K562 (cell line): ENCODE measurements around the gene LPIN1. TPM values are rescaled to one million over a fixed set of nuclear protein-coding genes. Genes with fewer than 3 reads are reported as not detected.

Experiments used
- ARNT ChIP-seq, 2 experiments: fragments of 450-650 bp; IDR thresholded peaks; 2 replicates each; pipeline ENCODE4 v1.6.1; 2016; ENCODE audit warnings: mild to moderate bottlenecking in 1 of 2
- BRD4 ChIP-seq: fragments of 200-600 bp; sonication (generic); IDR thresholded peaks from 2 replicates; pipeline ENCODE4 v1.6.1; 2017; ENCODE audit warnings: inconsistent platforms
- EGR1 ChIP-seq: fragments of 450-650 bp; conservative IDR thresholded peaks from 2 replicates; pipeline ENCODE4 v1.6.1; 2017; ENCODE audit warnings: mild to moderate bottlenecking
- ELF2 ChIP-seq: fragments of 250-450 bp; sonication (Bioruptor Pico); IDR thresholded peaks from 2 replicates; pipeline ENCODE4 v1.5.0; 2021; ENCODE audit warnings: mild to moderate bottlenecking
- GABPA ChIP-seq: fragments of 200-800 bp; sonication (Bioruptor generic); conservative IDR thresholded peaks from 2 replicates; pipeline ENCODE4 v1.6.1; 2016; ENCODE audit warnings: low read depth, missing genetic modification characterization, missing compliant biosample characterization
- GABPB1 ChIP-seq: sonication (generic); formaldehyde crosslinking; IDR thresholded peaks from 2 replicates; pipeline ENCODE4 v1.8.0; 2022; ENCODE audit warnings: mild to moderate bottlenecking, missing genetic modification reagents
- GABPB2 ChIP-seq: fragments of 250-450 bp; sonication (Bioruptor Pico); conservative IDR thresholded peaks from 2 replicates; pipeline ENCODE4 v1.5.1; 2021; ENCODE audit warnings: mild to moderate bottlenecking
- NRF1 ChIP-seq, 2 experiments: fragments of 450-650 bp; IDR thresholded peaks in 1 of 2; conservative IDR thresholded peaks in 1 of 2; 2 replicates each; pipeline ENCODE4 v1.6.1; 2014; ENCODE audit warnings: mild to moderate bottlenecking in 2 of 2
- PCBP1 ChIP-seq: fragments of 200-400 bp; formaldehyde crosslinking; IDR thresholded peaks from 2 replicates; pipeline ENCODE4 v1.6.1; 2018; ENCODE audit warnings: mild to moderate bottlenecking, low read depth, low read length; ENCODE audit not compliant: poor library complexity, severe bottlenecking
- SIN3A ChIP-seq, 2 experiments: fragments of 150-350 bp in 1 of 2; IDR thresholded peaks; 2 replicates each; pipeline ENCODE4 v1.6.1; 2011 to 2016; ENCODE audit warnings: borderline replicate concordance in 2 of 2, low read depth in 2 of 2, low read length in 2 of 2, mild to moderate bottlenecking in 2 of 2, moderate library complexity in 2 of 2; ENCODE audit not compliant: control insufficient read depth in 1 of 2
- SMAD3 ChIP-seq: fragments of 450-650 bp; formaldehyde crosslinking; conservative IDR thresholded peaks from 2 replicates; pipeline ENCODE4 v1.4.0; 2020; ENCODE audit warnings: mild to moderate bottlenecking
- TAF15 ChIP-seq: fragments of 200-400 bp; formaldehyde crosslinking; IDR thresholded peaks from 2 replicates; pipeline ENCODE4 v1.6.1; 2017; ENCODE audit warnings: mild to moderate bottlenecking, low read depth, low read length, moderate library complexity
- TAF7 ChIP-seq: fragments of 450-650 bp; IDR thresholded peaks from 2 replicates; pipeline ENCODE4 v1.6.1; 2016; ENCODE audit warnings: missing genetic modification characterization, missing compliant biosample characterization
- TAF9B ChIP-seq: fragments of 450-650 bp; IDR thresholded peaks from 2 replicates; pipeline ENCODE4 v1.6.1; 2018; ENCODE audit warnings: mild to moderate bottlenecking; ENCODE audit not compliant: partially characterized antibody
- TRIM24 ChIP-seq, 2 experiments: fragments of 450-650 bp; IDR thresholded peaks; 2 replicates each; pipeline ENCODE4 v1.6.1; 2016
- ZNF133 ChIP-seq: fragments of 250-450 bp; sonication (Bioruptor Pico); IDR thresholded peaks from 2 replicates; pipeline ENCODE4 v1.4.0; 2020; ENCODE audit warnings: mild to moderate bottlenecking
- ZNF277 ChIP-seq: fragments of 250-450 bp; sonication (Bioruptor Pico); IDR thresholded peaks from 2 replicates; pipeline ENCODE4 v1.8.0; 2022; ENCODE audit warnings: inconsistent platforms, mild to moderate bottlenecking, moderate library complexity, borderline replicate concordance
- ZNF583 ChIP-seq: fragments of 250-450 bp; sonication (Bioruptor Pico); IDR thresholded peaks from 2 replicates; pipeline ENCODE4 v1.4.0; 2020
- ZNF830 ChIP-seq: fragments of 250-450 bp; sonication (Bioruptor Pico); IDR thresholded peaks from 2 replicates; pipeline ENCODE4 v1.5.0; 2021; ENCODE audit warnings: mild to moderate bottlenecking
- polyA plus RNA-seq, 8 experiments: library from polyadenylated mRNA; depleted of rRNA in 4 of 8; stranded (reverse) in 5 of 8; unstranded in 3 of 8; fragments of >200 nt; fragmentation: Nextera tagmentation in 2 of 8; fragmentation: Illumina TruSeq in 1 of 8; extraction: Ambion mirVana in 2 of 8; extraction: Trizol in 1 of 8; gene quantifications; 2 replicates each; pipeline versions ENCODE4 v1.2.1 to v1.2.3, GENCODE V29; 2011 to 2014; ENCODE audit warnings: inconsistent platforms in 1 of 8, missing spikeins in 1 of 8
- total RNA-seq, 7 experiments: library from RNA; depleted of rRNA in 6 of 7; stranded (reverse); fragments of >200 nt in 6 of 7; fragmentation: Illumina TruSeq in 2 of 7; extraction: Trizol in 2 of 7; gene quantifications; 2 replicates each; pipeline versions ENCODE4 v1.2.1 to v1.2.3, GENCODE V29; 2011 to 2021; ENCODE audit warnings: low replicate concordance in 1 of 7
- TF ChIP-seq, protein P1 (sequence below): sonication (generic); formaldehyde crosslinking; IDR thresholded peaks from 2 replicates; pipeline ENCODE4 v1.8.0; 2022; ENCODE audit warnings: missing genetic modification reagents, mild to moderate bottlenecking, borderline replicate concordance
- TF ChIP-seq, protein P2 (sequence below): IDR thresholded peaks from 3 replicates; pipeline ENCODE4 v1.6.1; 2011; ENCODE audit warnings: borderline replicate concordance, mild to moderate bottlenecking, moderate library complexity; ENCODE audit not compliant: insufficient read length; ENCODE audit errors: extremely low read depth
- TF ChIP-seq, protein P3 (sequence below), 3 experiments: fragments of 200-800 bp in 1 of 3; sonication (Bioruptor generic) in 1 of 3; sonication (generic) in 1 of 3; formaldehyde crosslinking in 1 of 3; IDR thresholded peaks; 2 replicates each; pipeline versions ENCODE4 v1.6.1 to v1.8.0; 2016 to 2022; ENCODE audit warnings: mild to moderate bottlenecking in 2 of 3, missing compliant biosample characterization in 2 of 3, missing genetic modification characterization in 2 of 3, missing genetic modification reagents in 1 of 3

LPIN1 gene
- total and polyA plus RNA-seq, 9 of the 15 experiments (the other 6 are each of a cell fraction or from before 2014, with no cell fraction given), result 9.2 to 84.0 (median 27.8) TPM

GRCh38 chr2:11829947-11830707 lies 83.7 kb downstream of the LPIN1 start (continued):
- TF ChIP-seq, protein P1, sequence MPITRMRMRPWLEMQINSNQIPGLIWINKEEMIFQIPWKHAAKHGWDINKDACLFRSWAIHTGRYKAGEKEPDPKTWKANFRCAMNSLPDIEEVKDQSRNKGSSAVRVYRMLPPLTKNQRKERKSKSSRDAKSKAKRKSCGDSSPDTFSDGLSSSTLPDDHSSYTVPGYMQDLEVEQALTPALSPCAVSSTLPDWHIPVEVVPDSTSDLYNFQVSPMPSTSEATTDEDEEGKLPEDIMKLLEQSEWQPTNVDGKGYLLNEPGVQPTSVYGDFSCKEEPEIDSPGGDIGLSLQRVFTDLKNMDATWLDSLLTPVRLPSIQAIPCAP (CRISPR knock-in tag), result no peak
- TF ChIP-seq ZNF830, result no peak
- peak; percentile 35 to 67; a peak in 2 of 4 replicates for TF ChIP-seq TRIM24 (IDR thresholded peaks at IDR 0.05)
- TF ChIP-seq ARNT (IDR thresholded peaks at IDR 0.05), result peak in 1 of 2 experiments; percentile 39; a peak in 1 of 4 replicates
- no peak for TF ChIP-seq ZNF583
- TF ChIP-seq, protein P2, sequence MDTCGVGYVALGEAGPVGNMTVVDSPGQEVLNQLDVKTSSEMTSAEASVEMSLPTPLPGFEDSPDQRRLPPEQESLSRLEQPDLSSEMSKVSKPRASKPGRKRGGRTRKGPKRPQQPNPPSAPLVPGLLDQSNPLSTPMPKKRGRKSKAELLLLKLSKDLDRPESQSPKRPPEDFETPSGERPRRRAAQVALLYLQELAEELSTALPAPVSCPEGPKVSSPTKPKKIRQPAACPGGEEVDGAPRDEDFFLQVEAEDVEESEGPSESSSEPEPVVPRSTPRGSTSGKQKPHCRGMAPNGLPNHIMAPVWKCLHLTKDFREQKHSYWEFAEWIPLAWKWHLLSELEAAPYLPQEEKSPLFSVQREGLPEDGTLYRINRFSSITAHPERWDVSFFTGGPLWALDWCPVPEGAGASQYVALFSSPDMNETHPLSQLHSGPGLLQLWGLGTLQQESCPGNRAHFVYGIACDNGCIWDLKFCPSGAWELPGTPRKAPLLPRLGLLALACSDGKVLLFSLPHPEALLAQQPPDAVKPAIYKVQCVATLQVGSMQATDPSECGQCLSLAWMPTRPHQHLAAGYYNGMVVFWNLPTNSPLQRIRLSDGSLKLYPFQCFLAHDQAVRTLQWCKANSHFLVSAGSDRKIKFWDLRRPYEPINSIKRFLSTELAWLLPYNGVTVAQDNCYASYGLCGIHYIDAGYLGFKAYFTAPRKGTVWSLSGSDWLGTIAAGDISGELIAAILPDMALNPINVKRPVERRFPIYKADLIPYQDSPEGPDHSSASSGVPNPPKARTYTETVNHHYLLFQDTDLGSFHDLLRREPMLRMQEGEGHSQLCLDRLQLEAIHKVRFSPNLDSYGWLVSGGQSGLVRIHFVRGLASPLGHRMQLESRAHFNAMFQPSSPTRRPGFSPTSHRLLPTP, result no peak
- no peak for TF ChIP-seq SMAD3 (CRISPR knock-in tag)
- 0 out of 2 replicates have a peak, but pooled peaks have one; percentile 5 for TF ChIP-seq TAF7 (tag)
- no peak for TF ChIP-seq GABPB2
- TF ChIP-seq ZNF133, result no peak
- no peak for TF ChIP-seq ZNF277 (CRISPR knock-in tag)
- TF ChIP-seq TAF9B, result peak; percentile 43
- peak; percentile 68 for TF ChIP-seq GABPB1 (CRISPR knock-in tag)
- no peak for TF ChIP-seq EGR1
- no peak for TF ChIP-seq ELF2
- TF ChIP-seq SIN3A (IDR thresholded peaks at IDR 0.05; ENCODE audit: borderline replicate concordance in 2 of 2, control insufficient read depth in 1 of 2, low read depth in 2 of 2, low read length in 2 of 2), result no peak
- TF ChIP-seq, protein P3, sequence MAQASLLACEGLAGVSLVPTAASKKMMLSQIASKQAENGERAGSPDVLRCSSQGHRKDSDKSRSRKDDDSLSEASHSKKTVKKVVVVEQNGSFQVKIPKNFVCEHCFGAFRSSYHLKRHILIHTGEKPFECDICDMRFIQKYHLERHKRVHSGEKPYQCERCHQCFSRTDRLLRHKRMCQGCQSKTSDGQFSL (CRISPR knock-in tag; IDR thresholded peaks at IDR 0.05), result 0 out of 2 replicates have a peak, but pooled peaks have one; percentile 19
- TF ChIP-seq, protein P3 (tag; IDR thresholded peaks at IDR 0.05), result 0 out of 4 replicates have a peak, but pooled peaks of 1 of the 2 experiments have one; percentile 42
- TF ChIP-seq NRF1 (conservative IDR thresholded peaks at IDR 0.05 in 1 of 2, IDR thresholded peaks at IDR 0.05 in 1 of 2), result peak in 1 of 2 experiments; percentile 36; a peak in 1 of 4 replicates
- no peak; the same call in 1 of the 2 replicates for TF ChIP-seq BRD4
- no peak for TF ChIP-seq PCBP1
- peak; percentile 71 for TF ChIP-seq GABPA (tag)
- no peak for TF ChIP-seq TAF15
